ENCODE data around the gene IGFBP3. TPM values are rescaled to one million over a fixed set of nuclear protein-coding genes. Genes with fewer than 3 reads are reported as not detected.

Gene IGFBP3
- total and polyA plus RNA-seq, 2 of the 13 experiments (the other 11 are each of a cell fraction or from before 2014, with no cell fraction given), result 57.5 TPM; not detected in 1

- TF ChIP-seq, protein P1, sequence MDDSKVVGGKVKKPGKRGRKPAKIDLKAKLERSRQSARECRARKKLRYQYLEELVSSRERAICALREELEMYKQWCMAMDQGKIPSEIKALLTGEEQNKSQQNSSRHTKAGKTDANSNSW (CRISPR knock-in tag; IDR thresholded peaks at IDR 0.05; ENCODE audit: borderline replicate concordance), result peak; percentile 73; the same call in 1 of the 2 replicates
- TF ChIP-seq TRIM24 (CRISPR knock-in tag; IDR thresholded peaks at IDR 0.05), result 0 out of 2 replicates have a peak, but pooled peaks have one; percentile 34
- TF ChIP-seq CENPX (CRISPR knock-in tag; IDR thresholded peaks at IDR 0.05), result no peak
- peak; percentile 98 for TF ChIP-seq TFAP4 (IDR thresholded peaks at IDR 0.05; ENCODE audit: borderline replicate concordance, low read depth)
- TF ChIP-seq ETS1 (CRISPR knock-in tag; IDR thresholded peaks at IDR 0.05), result 0 out of 2 replicates have a peak, but pooled peaks have one; percentile 23
- TF ChIP-seq MED8 (CRISPR knock-in tag; IDR thresholded peaks at IDR 0.05; ENCODE audit: insufficient replicate concordance), result peak; percentile 98
- TF ChIP-seq TBX2 (CRISPR knock-in tag; IDR thresholded peaks at IDR 0.05; ENCODE audit: borderline replicate concordance), result peak; percentile 90
- TF ChIP-seq TCF7L2 (IDR thresholded peaks at IDR 0.05; ENCODE audit: low read depth, low read length), result no peak
- no peak; the same call in 1 of the 2 replicates for TF ChIP-seq KDM5A (IDR thresholded peaks at IDR 0.05; ENCODE audit: borderline replicate concordance, low read length)
- 0 out of 2 replicates have a peak, but pooled peaks have one; percentile 68 for TF ChIP-seq IRX3 (CRISPR knock-in tag; IDR thresholded peaks at IDR 0.05; ENCODE audit: borderline replicate concordance, low read depth)
- TF ChIP-seq CBX5 (CRISPR knock-in tag; IDR thresholded peaks at IDR 0.05; ENCODE audit: borderline replicate concordance), result peak; percentile 88
- TF ChIP-seq ZMYM2 (CRISPR knock-in tag; IDR thresholded peaks at IDR 0.05), result peak; percentile 70; the same call in 1 of the 2 replicates
- peak; percentile 69 for TF ChIP-seq ZNF12 (CRISPR knock-in tag; IDR thresholded peaks at IDR 0.05)
- TF ChIP-seq CERS6 (CRISPR knock-in tag; IDR thresholded peaks at IDR 0.05), result no peak; the same call in 1 of the 2 replicates
- peak; percentile 15; the same call in 1 of the 2 replicates for TF ChIP-seq CBFB (CRISPR knock-in tag; IDR thresholded peaks at IDR 0.05)
- peak; percentile 100 for TF ChIP-seq PAF1 (CRISPR knock-in tag; IDR thresholded peaks at IDR 0.05)
- peak; percentile 92 for TF ChIP-seq FOXC1 (CRISPR knock-in tag; IDR thresholded peaks at IDR 0.05; ENCODE audit: borderline replicate concordance)
- TF ChIP-seq NONO (IDR thresholded peaks at IDR 0.05), result no peak
- TF ChIP-seq NONO (CRISPR knock-in tag; conservative IDR thresholded peaks at IDR 0.05), result peak; percentile 74
- no peak for TF ChIP-seq NR2F1 (CRISPR knock-in tag; IDR thresholded peaks at IDR 0.05)
- no peak; the same call in none of the 2 replicates for TF ChIP-seq ZNF724P (CRISPR knock-in tag; IDR thresholded peaks at IDR 0.05; ENCODE audit: borderline replicate concordance)
- TF ChIP-seq ZNF274 (CRISPR knock-in tag; IDR thresholded peaks at IDR 0.05), result peak; percentile 97
- TF ChIP-seq, protein P2, sequence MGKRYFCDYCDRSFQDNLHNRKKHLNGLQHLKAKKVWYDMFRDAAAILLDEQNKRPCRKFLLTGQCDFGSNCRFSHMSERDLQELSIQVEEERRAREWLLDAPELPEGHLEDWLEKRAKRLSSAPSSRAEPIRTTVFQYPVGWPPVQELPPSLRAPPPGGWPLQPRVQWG (CRISPR knock-in tag; IDR thresholded peaks at IDR 0.05; ENCODE audit: borderline replicate concordance, low read depth), result no peak
- peak; percentile 84 for TF ChIP-seq SMAD1 (CRISPR knock-in tag; IDR thresholded peaks at IDR 0.05; ENCODE audit: borderline replicate concordance, low read depth)
- peak; percentile 65 for TF ChIP-seq JUN (CRISPR knock-in tag; IDR thresholded peaks at IDR 0.05)
These were observed 32.7 kb downstream of the IGFBP3 start, which contains the start of gene IGFBP1 (continued) for GRCh38 chr7:45888185-45888992.

Data from HepG2 (cell line).